IMR-90 (cell line): Measurements from ENCODE around the gene ATF1. TPM values are rescaled to one million over a fixed set of nuclear protein-coding genes. Genes with fewer than 3 reads are reported as not detected.
"Not testable (repeated sequence)": the region's sequence is repeated elsewhere in the genome, so short reads cannot be mapped to it uniquely, and the experiment has no call there.

Experiments used
- ATAC-seq: fragments of 200-7000 bp; cut with Tn5 transposase; 2 replicates; pipeline ENCODE4 v1.9.1; 2020; ENCODE audit warnings: low read depth, mild to moderate bottlenecking, moderate library complexity
- BruUV-seq: library from RNA; stranded (reverse); fragments of 400-500 nt; replicated peaks from 2 replicates; lab custom pipeline; 2021; lab: Mats Ljungman, UMichigan
- CTCF ChIA-PET: fragments of 300-600 bp; formaldehyde crosslinking; extraction: SDS; loops from one replicate; lab custom pipeline; 2021; ENCODE audit warnings: antibody characterized with exemption; lab: Yijun Ruan, JAX
- POLR2A ChIA-PET: fragments of 300-600 bp; sonication (Branson Sonifier 250); formaldehyde crosslinking; loops from one replicate; lab custom pipeline; 2022; ENCODE audit warnings: antibody characterized with exemption; ENCODE audit not compliant: unreplicated experiment; lab: Charles Lee
- DNase-seq: peaks from one replicate; pipeline ENCODE4 v3.0.0; 2013
- H2AFZ ChIP-seq: replicated peaks from 2 replicates; pipeline ENCODE3; 2013; ENCODE audit warnings: low read length, mild to moderate bottlenecking; ENCODE audit not compliant: poor library complexity
- H2AK5ac ChIP-seq: 2 replicates; pipeline ENCODE4 v1.6.1; 2013; ENCODE audit warnings: low read depth, low read length, inconsistent platforms
- H2AK9ac ChIP-seq: replicated peaks from 2 replicates; pipeline ENCODE3; 2013; ENCODE audit warnings: mild to moderate bottlenecking, low read depth, low read length, moderate library complexity; ENCODE audit not compliant: poor library complexity
- H2BK120ac ChIP-seq: 2 replicates; pipeline ENCODE4 v1.6.1; 2013; ENCODE audit warnings: low read depth, low read length, inconsistent platforms
- H2BK15ac ChIP-seq: 3 replicates; pipeline ENCODE4 v1.6.1; 2013; ENCODE audit warnings: low read depth, low read length, inconsistent platforms
- H2BK20ac ChIP-seq: 2 replicates; pipeline ENCODE4 v1.6.1; 2013; ENCODE audit warnings: low read depth, mild to moderate bottlenecking, inconsistent platforms, low read length, moderate library complexity
- H2BK5ac ChIP-seq: 2 replicates; pipeline ENCODE4 v1.6.1; 2013; ENCODE audit warnings: mild to moderate bottlenecking, low read depth, low read length, inconsistent platforms; ENCODE audit not compliant: poor library complexity, severe bottlenecking
- H3K14ac ChIP-seq: replicated peaks from 2 replicates; pipeline ENCODE4 v1.6.1; 2013; ENCODE audit warnings: low read depth, low read length, inconsistent platforms
- H3K18ac ChIP-seq: 2 replicates; pipeline ENCODE4 v1.6.1; 2013; ENCODE audit warnings: low read depth, low read length, control low read depth
- H3K23ac ChIP-seq: 2 replicates; pipeline ENCODE4 v1.6.1; 2013; ENCODE audit warnings: low read depth, low read length, inconsistent platforms
- H3K27ac ChIP-seq: 2 replicates; pipeline ENCODE4 v1.5.1; 2013; ENCODE audit warnings: mild to moderate bottlenecking, control low read depth, low read length; ENCODE audit not compliant: insufficient read depth
- H3K27me3 ChIP-seq: 2 replicates; pipeline ENCODE4 v1.6.1; 2013; ENCODE audit warnings: low read length; ENCODE audit not compliant: control insufficient read depth, insufficient read depth
- H3K36me3 ChIP-seq: 2 replicates; pipeline ENCODE4 v1.6.1; 2013; ENCODE audit warnings: low read length, mixed read lengths; ENCODE audit not compliant: control insufficient read depth, insufficient read depth
- H3K4ac ChIP-seq: 2 replicates; pipeline ENCODE4 v1.6.1; 2013; ENCODE audit warnings: low read depth, low read length, inconsistent platforms
- H3K4me1 ChIP-seq: 2 replicates; pipeline ENCODE4 v1.6.1; 2013; ENCODE audit warnings: low read length, mixed read lengths; ENCODE audit not compliant: control insufficient read depth, insufficient read depth
- H3K4me2 ChIP-seq: 2 replicates; pipeline ENCODE4 v1.6.1; 2013; ENCODE audit warnings: low read depth, mild to moderate bottlenecking, control low read depth, low read length, moderate library complexity
- H3K4me3 ChIP-seq: 2 replicates; pipeline ENCODE4 v1.5.1; 2013; ENCODE audit warnings: low read depth, mild to moderate bottlenecking, control low read depth, low read length, moderate library complexity; ENCODE audit not compliant: insufficient read depth
- H3K56ac ChIP-seq: 2 replicates; pipeline ENCODE4 v1.6.1; 2013; ENCODE audit warnings: low read length, inconsistent platforms; ENCODE audit not compliant: insufficient read depth; ENCODE audit errors: extremely low read depth
- H3K79me1 ChIP-seq, 2 experiments: 2 replicates each; pipeline ENCODE4 v1.6.1; 2013; ENCODE audit warnings: low read length in 2 of 2, inconsistent platforms in 1 of 2, low read depth in 1 of 2
- H3K9ac ChIP-seq: 2 replicates; pipeline ENCODE4 v1.6.1; 2013; ENCODE audit warnings: low read depth, low read length, control low read depth
- H3K9me1 ChIP-seq: 2 replicates; pipeline ENCODE4 v1.6.1; 2013; ENCODE audit warnings: low read length, inconsistent platforms; ENCODE audit not compliant: insufficient read depth
- H3K9me3 ChIP-seq: 2 replicates; pipeline ENCODE4 v1.6.1; 2013; ENCODE audit warnings: low read length; ENCODE audit not compliant: control insufficient read depth, insufficient read depth
- H4K20me1 ChIP-seq: 2 replicates; pipeline ENCODE4 v1.6.1; 2013; ENCODE audit warnings: low read length, inconsistent platforms; ENCODE audit not compliant: insufficient read depth
- H4K5ac ChIP-seq: 2 replicates; pipeline ENCODE4 v1.6.1; 2013; ENCODE audit warnings: mild to moderate bottlenecking, low read depth, low read length, control low read depth
- H4K8ac ChIP-seq, 2 experiments: 2 replicates each; pipeline ENCODE4 v1.6.1; 2013; ENCODE audit warnings: low read depth in 2 of 2, low read length in 2 of 2, control low read depth in 1 of 2, inconsistent platforms in 1 of 2
- H4K91ac ChIP-seq: 2 replicates; pipeline ENCODE4 v1.6.1; 2013; ENCODE audit warnings: low read depth, low read length, inconsistent platforms; ENCODE audit not compliant: insufficient read depth
- WGBS, 2 experiments: methylation state at CpG; one replicate each; pipeline versions ENCODE4 v1.1.5 to v1.1.7; 2013; ENCODE audit warnings: missing lambda C conversion rate in 2 of 2; ENCODE audit not compliant: insufficient read length in 1 of 2; ENCODE audit errors: extremely low coverage in 2 of 2; 5-methylcytosine and 5-hydroxymethylcytosine counted together
- dilution Hi-C: fragments of 300-500 bp; cut with HindIII; formaldehyde crosslinking; loops from one replicate; pipeline ENCODE4 v1.14.3; 2018; ENCODE audit warnings: low sequenced_read_pairs; ENCODE audit not compliant: unreplicated experiment
- in situ Hi-C: fragments of 300-500 bp; cut with MboI; formaldehyde crosslinking; loops from 3 replicates; pipeline ENCODE4 v1.14.3; 2019; ENCODE audit warnings: low sequenced_read_pairs, inconsistent platforms, mixed read lengths
- intact Hi-C: fragments of 100-400 bp; cut with micrococcal nuclease; formaldehyde crosslinking; loops from 2 replicates; pipeline ENCODE4 v1.10.0; 2022
- microRNA-seq, 2 experiments: library from miRNA; stranded (forward) in 1 of 2; unstranded in 1 of 2; fragments of 10-50 nt in 1 of 2; fragments of <30 nt in 1 of 2; gene quantifications in 1 of 2; microRNA quantifications in 1 of 2; one replicate each; pipeline versions ENCODE3 to v1.1.0; 2013 to 2020; ENCODE audit not compliant: insufficient read depth in 1 of 2, insufficient read length in 1 of 2, unreplicated experiment in 1 of 2
- polyA plus RNA-seq, 3 experiments: library from polyadenylated mRNA; depleted of rRNA; stranded (reverse); fragments of >200 nt; gene quantifications; 2 replicates each; pipeline ENCODE4 v1.2.3, GENCODE V29; 2012; ENCODE audit warnings: low replicate concordance in 1 of 3
- small RNA-seq, 5 experiments: library from RNA; depleted of rRNA; stranded (forward); fragments of <200 nt; gene quantifications; one replicate each; pipeline ENCODE3, GENCODE V24; 2012
- total RNA-seq: library from RNA; depleted of rRNA; stranded (reverse); fragments of >200 nt; gene quantifications from 2 replicates; pipeline ENCODE4 v1.2.3, GENCODE V29; 2012; rRNA removed

ATF1 gene
- total and polyA plus RNA-seq, 2 of the 4 experiments (the other 2 are of a cell fraction), result 20.6 to 24.0 TPM

DNA sequence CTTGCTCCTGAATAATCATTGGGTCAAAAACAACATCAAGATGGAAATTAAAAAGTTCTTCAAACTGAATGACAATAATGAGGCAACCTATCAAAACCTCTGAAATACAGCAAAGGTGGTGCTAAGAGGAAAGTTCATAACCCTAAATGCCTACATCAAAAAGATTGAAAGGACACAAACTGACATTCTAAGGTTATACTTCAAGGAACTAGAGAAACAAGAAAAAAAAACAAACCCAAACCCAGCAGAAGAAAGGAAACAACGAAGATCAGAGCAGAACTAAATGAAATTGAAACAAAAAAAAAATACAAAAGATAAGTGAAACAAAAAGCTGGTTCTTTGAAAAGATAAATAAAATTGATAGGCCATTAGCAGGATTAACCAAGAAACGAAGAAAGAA lies 105.0 kb downstream of the ATF1 start:
- H3K9me1 ChIP-seq, H3K14ac ChIP-seq, H3K56ac ChIP-seq, H3K27me3 ChIP-seq, dilution Hi-C loops, H3K4me3 ChIP-seq, H2BK15ac ChIP-seq, H4K8ac ChIP-seq, H2BK120ac ChIP-seq, in situ Hi-C loops, H2BK5ac ChIP-seq, H2BK20ac ChIP-seq, H2AFZ ChIP-seq, H3K18ac ChIP-seq, intact Hi-C loops, H3K4ac ChIP-seq, POLR2A ChIA-PET, CTCF ChIA-PET, H2AK5ac ChIP-seq, ATAC-seq, H3K4me2 ChIP-seq, H4K20me1 ChIP-seq, H3K27ac ChIP-seq, H3K9ac ChIP-seq, H3K4me1 ChIP-seq, H3K79me1 ChIP-seq, H2AK9ac ChIP-seq, H4K91ac ChIP-seq, H4K5ac ChIP-seq, DNase-seq, BruUV-seq, H3K36me3 ChIP-seq, H3K9me3 ChIP-seq, H3K23ac ChIP-seq: not testable (repeated sequence)
- no CpG with 5 or more reads among the region's 2 CpGs for WGBS, 2 experiments

Small RNAs within 50 kb of the gene (microRNA-seq; reads per million reads assigned to microRNA genes)
- not detected for gene AC013244.2 (ENCODE audit: insufficient read depth, insufficient read length)
- not detected for gene RF00019 (ENCODE audit: insufficient read depth, insufficient read length)
- not detected for gene RN7SL519P (ENCODE audit: insufficient read depth, insufficient read length)

Small RNAs within 50 kb of the gene (small RNA-seq; reads per million reads assigned to genes)
- gene AC013244.2 (0 reads per million in 5 experiments), gene RF00019 (0 reads per million in 5 experiments), gene RN7SL519P (0 reads per million in 5 experiments)

Other genes starting within 250 kb of the ATF1 start
- not detected in 2 replicates for gene TMPRSS12, start 78.8 kb downstream of the ATF1 start, total RNA-seq
- not detected in 2 replicates for gene TMPRSS12, start 78.8 kb downstream of the ATF1 start, polyA plus RNA-seq (2012; rRNA removed)
- not detected in 2 replicates for gene HIGD1C, start 188.4 kb downstream of the ATF1 start, total RNA-seq
- gene HIGD1C, start 188.4 kb downstream of the ATF1 start, polyA plus RNA-seq (2012; rRNA removed), result not detected in 2 replicates